ENCODE measurements around the gene TJAP1.

The TJAP1 gene

DNA sequence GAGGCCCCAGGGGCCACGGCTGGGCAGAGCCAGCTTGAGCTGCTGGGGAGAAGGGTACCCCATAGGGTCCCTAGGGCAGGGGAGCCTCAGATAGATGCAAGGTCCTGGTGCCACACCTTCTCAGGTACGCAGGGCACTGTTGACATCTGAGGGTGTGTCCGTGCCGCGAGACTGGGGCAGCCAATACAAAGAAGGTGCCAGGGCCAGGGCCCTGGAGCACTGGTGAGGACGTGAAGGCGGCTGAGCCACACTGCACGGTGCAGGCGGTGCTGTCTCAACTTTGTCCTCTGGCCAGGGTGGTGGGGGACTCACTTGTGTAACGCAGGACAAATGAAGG, 33.4 kb downstream of the TJAP1 start:
- Histone ChIP-seq H3K27me3 (no peaks in the 10 kb centered on the region), H3K36me3 (peaks cover 14% of the 10 kb centered on the region), H3K4me3 (ENCODE audit: low read depth, low read length) (peak overlapping the region; percentile 54), H3K4me1 (no peaks in the 10 kb centered on the region), H3K9me3 (no peaks in the 10 kb centered on the region)
- TF ChIP-seq, protein P1, sequence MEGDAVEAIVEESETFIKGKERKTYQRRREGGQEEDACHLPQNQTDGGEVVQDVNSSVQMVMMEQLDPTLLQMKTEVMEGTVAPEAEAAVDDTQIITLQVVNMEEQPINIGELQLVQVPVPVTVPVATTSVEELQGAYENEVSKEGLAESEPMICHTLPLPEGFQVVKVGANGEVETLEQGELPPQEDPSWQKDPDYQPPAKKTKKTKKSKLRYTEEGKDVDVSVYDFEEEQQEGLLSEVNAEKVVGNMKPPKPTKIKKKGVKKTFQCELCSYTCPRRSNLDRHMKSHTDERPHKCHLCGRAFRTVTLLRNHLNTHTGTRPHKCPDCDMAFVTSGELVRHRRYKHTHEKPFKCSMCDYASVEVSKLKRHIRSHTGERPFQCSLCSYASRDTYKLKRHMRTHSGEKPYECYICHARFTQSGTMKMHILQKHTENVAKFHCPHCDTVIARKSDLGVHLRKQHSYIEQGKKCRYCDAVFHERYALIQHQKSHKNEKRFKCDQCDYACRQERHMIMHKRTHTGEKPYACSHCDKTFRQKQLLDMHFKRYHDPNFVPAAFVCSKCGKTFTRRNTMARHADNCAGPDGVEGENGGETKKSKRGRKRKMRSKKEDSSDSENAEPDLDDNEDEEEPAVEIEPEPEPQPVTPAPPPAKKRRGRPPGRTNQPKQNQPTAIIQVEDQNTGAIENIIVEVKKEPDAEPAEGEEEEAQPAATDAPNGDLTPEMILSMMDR (IDR thresholded peaks at IDR 0.05; ENCODE audit: low read depth, low read length) = no peak
- DNase-seq = no peak

DNA sequence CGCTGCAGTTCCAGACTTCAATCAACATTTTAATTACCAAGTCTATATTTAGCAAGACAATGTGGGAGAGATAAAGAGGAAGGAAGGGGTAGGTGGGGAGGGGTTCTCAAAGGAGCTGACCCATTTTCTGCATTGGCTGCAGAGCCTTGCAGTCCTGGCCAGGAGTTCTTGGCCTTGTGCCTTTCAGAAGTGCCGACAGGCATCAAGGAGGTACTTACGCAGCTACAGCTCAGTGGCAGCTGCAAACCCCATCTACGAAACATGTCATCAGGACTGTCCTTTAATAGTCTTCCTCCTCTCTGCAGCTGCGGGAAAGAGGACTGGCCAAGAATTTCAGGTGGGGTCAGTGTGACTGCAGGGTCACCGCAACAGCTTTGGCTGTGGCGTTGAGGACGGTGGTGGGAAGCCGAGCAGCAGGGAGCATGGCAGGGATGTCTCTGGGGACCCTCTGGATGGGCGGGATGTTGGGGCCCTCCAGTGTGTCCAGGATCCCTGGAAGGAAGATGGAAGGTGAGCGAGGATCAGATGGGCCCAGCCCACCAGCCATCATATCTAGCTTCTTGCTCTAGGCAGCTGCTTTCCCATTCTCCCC, 34.5 kb downstream of the TJAP1 start:
- H3K4me3 ChIP-seq (ENCODE audit: low read depth, low read length) = no peak overlapping the region
- peaks cover 14% of the 10 kb centered on the region for H3K36me3 ChIP-seq
- no peak for DNase-seq
- H3K4me1 ChIP-seq = no peaks in the 10 kb centered on the region
- no peaks in the 10 kb centered on the region for H3K9me3 ChIP-seq
- no peaks in the 10 kb centered on the region for H3K27me3 ChIP-seq
- TF ChIP-seq, protein P1 (IDR thresholded peaks at IDR 0.05; ENCODE audit: low read depth, low read length) = no peak

DNA sequence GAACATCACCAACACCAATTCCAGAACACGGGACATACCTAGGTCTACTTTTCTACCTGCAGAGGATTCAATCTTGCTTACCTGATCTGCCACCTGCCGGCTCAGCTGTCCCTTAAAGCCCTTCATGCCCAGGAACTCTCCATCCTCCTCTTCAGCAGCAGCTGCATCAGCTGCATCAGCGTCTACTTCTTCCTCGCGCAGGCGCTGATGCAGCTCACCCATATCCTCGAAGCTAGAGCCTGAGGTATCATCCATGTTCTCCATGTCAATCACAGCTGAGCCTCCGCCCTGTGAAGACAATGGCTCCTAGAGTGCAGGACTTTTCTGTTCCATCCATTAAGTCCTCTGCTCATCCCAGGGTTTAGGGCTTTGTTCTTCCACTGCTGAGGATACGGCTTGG, 38.4 kb downstream of the TJAP1 start:
- Histone ChIP-seq H3K4me3 (ENCODE audit: low read depth, low read length) (peak overlapping the region; percentile 100), H3K27me3 (no peaks in the 10 kb centered on the region), H3K9me3 (no peaks in the 10 kb centered on the region), H3K36me3 (peaks cover 39% of the 10 kb centered on the region), H3K4me1 (no peaks in the 10 kb centered on the region; the same call in 1 of the 2 replicates)
- TF ChIP-seq, protein P1 (IDR thresholded peaks at IDR 0.05; ENCODE audit: low read depth, low read length) = no peak
- DNase-seq = no peak

DNA sequence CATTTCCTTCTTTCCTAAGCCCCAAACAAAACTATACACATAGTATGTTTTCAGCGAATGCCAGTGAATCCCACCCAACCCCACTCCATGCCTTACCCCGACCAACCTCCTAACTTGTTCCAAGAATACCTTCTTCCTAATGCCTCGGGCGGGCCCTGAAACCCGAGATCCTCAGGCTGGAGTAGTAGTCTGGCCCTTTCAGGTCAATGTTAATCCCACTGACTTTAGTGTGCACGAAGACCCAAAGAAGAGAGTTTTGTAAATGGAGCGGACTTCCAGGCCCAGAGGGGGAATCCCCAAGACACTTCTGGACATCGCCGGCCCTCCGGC, 39.0 kb downstream of the TJAP1 start:
- DNase-seq = no peak
- TF ChIP-seq, protein P1 (IDR thresholded peaks at IDR 0.05; ENCODE audit: low read depth, low read length) = no peak
- peaks cover 45% of the 10 kb centered on the region for H3K36me3 ChIP-seq
- H3K4me3 ChIP-seq (ENCODE audit: low read depth, low read length) = peak overlapping the region; percentile 100
- H3K9me3 ChIP-seq = no peaks in the 10 kb centered on the region
- no peaks in the 10 kb centered on the region for H3K27me3 ChIP-seq
- no peaks in the 10 kb centered on the region; the same call in 1 of the 2 replicates for H3K4me1 ChIP-seq

DNA sequence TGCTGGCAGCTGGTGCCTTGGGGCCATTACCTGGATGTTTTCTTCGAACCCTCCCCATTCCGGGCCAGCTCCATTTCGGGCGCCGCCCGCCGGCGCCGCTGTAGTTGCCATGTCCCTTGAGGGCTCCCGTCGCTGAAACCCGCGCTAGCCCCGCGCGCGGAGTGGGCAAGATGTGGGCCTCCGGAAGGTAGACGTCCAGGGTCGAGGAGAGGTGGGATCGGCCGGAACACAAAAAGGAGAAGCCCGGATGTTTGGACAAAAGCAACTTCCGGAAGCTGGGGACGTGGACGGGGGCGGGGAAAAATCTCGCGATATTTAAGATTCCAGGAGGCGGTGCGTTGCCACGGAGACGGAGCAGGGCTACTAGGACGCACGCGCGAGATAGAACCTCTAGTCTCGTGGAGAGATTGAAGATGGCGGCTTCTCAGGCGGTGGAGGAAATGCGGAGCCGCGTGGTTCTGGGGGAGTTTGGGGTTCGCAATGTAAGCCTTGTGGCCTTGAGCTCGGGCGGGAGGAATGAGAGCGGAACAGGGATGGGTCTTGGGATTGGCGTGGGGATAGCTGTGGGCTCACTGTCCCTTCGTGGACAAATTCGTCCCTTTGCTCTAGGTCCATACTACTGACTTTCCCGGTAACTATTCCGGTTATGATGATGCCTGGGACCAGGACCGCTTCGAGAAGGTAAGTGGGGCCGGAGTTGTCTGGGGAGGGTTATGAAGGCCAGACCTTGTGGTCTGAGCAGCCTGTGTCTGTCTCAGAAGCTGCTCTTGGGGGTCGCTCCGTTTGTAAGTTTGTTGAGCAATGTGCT, 39.5 kb downstream of the TJAP1 start, which contains the start of the genes POLR1C and YIPF3:
POLR1C (plus strand) TSS at position 393 of the 808 bp plus-strand sequence; CDS start at position 414, 21 bp downstream.
YIPF3 (minus strand) TSS at position 230 of the 808 bp plus-strand sequence; CDS start at position 111, 119 bp downstream.
- no peaks in the 10 kb centered on the region; the same call in 1 of the 2 replicates for H3K4me1 ChIP-seq
- no peaks in the 10 kb centered on the region for H3K9me3 ChIP-seq
- peak; percentile 97 for DNase-seq
- H3K4me3 ChIP-seq (ENCODE audit: low read depth, low read length) = peak within 1 kb of the TSS; percentile 100
- H3K27me3 ChIP-seq = no peaks in the 10 kb centered on the region
- TF ChIP-seq, protein P1 (IDR thresholded peaks at IDR 0.05; ENCODE audit: low read depth, low read length) = no peak
- peaks cover 50% of the 10 kb centered on the region for H3K36me3 ChIP-seq
